GM21723 (cell line): ENCODE results near the gene CCBE1.
"Not testable (repeated sequence)": the region's sequence is repeated elsewhere in the genome, so short reads cannot be mapped to it uniquely, and the experiment has no call there.

ENCODE experiments used
- ATAC-seq: cut with Tn5 transposase; IDR thresholded peaks from one replicate; pipeline ENCODE4 v1.9.1; 2021; ENCODE audit warnings: mild to moderate bottlenecking, moderate library complexity; ENCODE audit not compliant: unreplicated experiment

Gene CCBE1

GRCh38 chr18:59551902-59552635 is 145.2 kb downstream of the CCBE1 start:
- ATAC-seq, result no peak

- no peak for ATAC-seq
These were observed 147.1 kb downstream of the CCBE1 start for GRCh38 chr18:59550174-59550516.

GRCh38 chr18:59549503-59550173 is 147.6 kb downstream of the CCBE1 start:
- no peak for ATAC-seq

- no peak for ATAC-seq
These were observed 149.5 kb downstream of the CCBE1 start for GRCh38 chr18:59547581-59548182.

- ATAC-seq, result no peak
These were observed 151.0 kb downstream of the CCBE1 start for GRCh38 chr18:59546188-59546587.

GRCh38 chr18:59540780-59541179 is 156.4 kb downstream of the CCBE1 start:
- ATAC-seq, result no peak

GRCh38 chr18:59540346-59540745 is 156.9 kb downstream of the CCBE1 start:
- no peak for ATAC-seq

GRCh38 chr18:59539108-59539507 is 158.1 kb downstream of the CCBE1 start:
- ATAC-seq, result no peak

- ATAC-seq, result no peak
These were observed 159.6 kb downstream of the CCBE1 start for GRCh38 chr18:59537579-59537978.

- no peak for ATAC-seq
These were observed 161.1 kb downstream of the CCBE1 start for GRCh38 chr18:59536166-59536565.

GRCh38 chr18:59535055-59535454 is 162.2 kb downstream of the CCBE1 start:
- ATAC-seq, result no peak

- ATAC-seq, result no peak
These were observed 168.4 kb downstream of the CCBE1 start for GRCh38 chr18:59528866-59529265.

- ATAC-seq, result no peak
These were observed 176.5 kb downstream of the CCBE1 start for GRCh38 chr18:59520562-59521355.

GRCh38 chr18:59518705-59519104 is 178.5 kb downstream of the CCBE1 start:
- ATAC-seq, result no peak

GRCh38 chr18:59517446-59518165 is 179.6 kb downstream of the CCBE1 start:
- ATAC-seq, result no peak

GRCh38 chr18:59516356-59517155 is 180.7 kb downstream of the CCBE1 start:
- ATAC-seq, result no peak

GRCh38 chr18:59515956-59516355 is 181.3 kb downstream of the CCBE1 start:
- ATAC-seq, result not testable (repeated sequence)

GRCh38 chr18:59515147-59515546 is 182.1 kb downstream of the CCBE1 start:
- ATAC-seq, result no peak

GRCh38 chr18:59514203-59514602 is 183.0 kb downstream of the CCBE1 start:
- ATAC-seq, result no peak
